HT1080 (cell line): ENCODE data around the gene FNBP1. TPM values are rescaled to one million over a fixed set of nuclear protein-coding genes. Genes with fewer than 3 reads are reported as not detected.
"Not testable (repeated sequence)": the region's sequence is repeated elsewhere in the genome, so short reads cannot be mapped to it uniquely, and the experiment has no call there.

Source experiments
- DNase-seq: peaks from one replicate; pipeline ENCODE4 v3.0.0-alpha.2; 2015; ENCODE audit warnings: low read depth
- total RNA-seq: library from RNA; depleted of rRNA; stranded (reverse); fragments of >200 nt; shearing (Covaris generic); gene quantifications from 2 replicates; pipeline ENCODE4 v1.2.3, GENCODE V29; 2014

Gene FNBP1
- total RNA-seq, 1 experiment from 2014 or later: 18.4 TPM

DNA sequence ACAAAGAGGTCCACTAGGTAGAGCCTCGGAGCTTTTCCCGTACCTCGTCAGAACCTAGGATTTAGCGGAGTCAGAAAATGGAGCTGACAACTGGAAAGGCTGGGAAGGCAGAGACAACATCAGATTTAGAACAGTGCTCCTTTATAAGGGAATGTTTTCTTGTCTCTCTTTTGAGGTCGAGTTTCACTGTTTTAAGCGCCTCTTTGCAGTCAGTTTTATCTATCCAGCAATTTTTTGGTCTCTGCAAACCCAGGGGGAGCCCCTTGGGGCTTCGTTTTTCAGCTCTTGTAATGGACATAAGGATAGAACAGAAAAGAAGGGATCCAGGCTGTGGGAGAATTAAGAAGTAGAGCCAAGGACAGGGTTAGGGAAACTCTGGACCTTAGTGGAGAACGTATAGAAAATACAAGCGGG lies 80.5 kb downstream of the FNBP1 start:
- no peak for DNase-seq

DNA sequence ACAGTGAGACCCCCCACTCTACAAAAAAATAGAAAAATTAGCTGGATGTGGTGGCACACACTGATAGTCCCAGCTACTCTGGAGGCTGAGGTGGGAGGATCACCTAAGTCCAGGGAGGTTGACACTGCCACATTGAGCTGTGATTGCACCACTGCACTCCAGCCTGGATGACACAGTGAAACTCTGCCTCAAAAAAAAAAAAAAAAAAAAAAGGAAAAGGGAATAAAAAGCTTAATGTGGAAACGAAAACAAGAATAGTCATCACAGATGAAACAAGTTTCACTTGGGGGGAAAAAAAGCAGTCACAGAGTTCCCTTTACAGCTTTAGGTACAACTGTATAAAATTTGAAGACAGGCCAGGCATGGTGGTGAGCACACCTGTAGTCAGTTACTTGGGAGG lies 84.2 kb downstream of the FNBP1 start:
- no peak for DNase-seq

GRCh38 chr9:129954868-129955550 lies 88.0 kb downstream of the FNBP1 start:
- no peak for DNase-seq

DNA sequence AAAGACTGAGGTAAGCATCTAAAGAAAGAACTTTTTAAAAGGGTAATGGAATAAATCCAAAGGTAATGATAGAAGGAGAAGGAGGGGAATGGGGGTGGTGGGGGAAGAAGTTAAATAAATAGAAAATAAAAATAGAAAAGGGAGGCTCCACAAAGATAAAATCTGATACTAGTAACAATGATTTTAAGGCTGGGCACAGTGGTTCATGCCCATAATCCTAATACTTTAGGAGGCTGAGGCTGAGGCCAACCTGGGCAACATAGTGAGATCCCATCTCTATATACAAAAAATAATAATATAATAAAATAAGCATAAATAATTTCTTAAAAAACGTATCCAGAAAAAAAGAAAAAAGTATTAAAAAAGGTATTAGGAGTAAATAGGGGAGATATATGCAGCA lies 89.3 kb downstream of the FNBP1 start:
- DNase-seq: no peak

DNA sequence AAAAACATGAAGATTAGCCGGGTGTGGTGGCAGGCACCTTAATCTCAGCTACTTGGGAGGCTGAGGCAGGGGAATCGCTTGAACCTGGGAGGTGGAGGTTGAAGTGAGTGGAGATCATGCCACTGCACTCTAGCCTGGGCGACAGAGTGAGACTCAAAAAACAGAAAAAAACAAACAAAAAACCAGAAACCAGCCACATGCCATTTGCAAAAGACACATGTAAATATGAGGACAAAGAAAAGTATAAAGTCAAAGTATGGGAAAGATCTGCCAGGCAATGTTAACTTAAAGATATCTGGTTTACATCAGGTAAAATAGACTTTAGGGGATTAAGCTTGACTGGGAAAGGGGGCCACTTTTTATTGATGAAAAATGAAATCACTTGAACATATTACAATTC lies 90.7 kb downstream of the FNBP1 start:
- DNase-seq: no peak

GRCh38 chr9:129949821-129950220 lies 93.2 kb downstream of the FNBP1 start:
- no peak for DNase-seq

DNA sequence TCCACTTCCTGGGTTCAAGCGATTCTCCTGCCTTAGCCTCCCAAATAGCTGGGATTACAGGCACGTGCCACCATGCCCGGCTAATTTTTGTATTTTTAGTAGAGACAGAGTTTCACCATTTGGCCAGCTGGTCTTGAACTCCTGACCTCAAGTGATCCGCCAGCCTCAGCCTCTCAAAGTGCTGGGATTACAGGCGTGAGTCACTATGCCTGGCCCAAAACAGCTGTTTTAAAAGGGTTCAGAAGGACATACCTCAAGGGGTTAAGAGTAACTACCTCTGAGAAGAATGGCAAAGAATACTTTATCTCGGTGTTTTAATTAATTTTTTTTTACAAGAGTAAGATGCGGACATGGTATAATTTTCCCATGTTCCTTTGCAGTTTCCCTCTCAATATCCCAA lies 94.4 kb downstream of the FNBP1 start:
- not testable (repeated sequence) for DNase-seq

DNA sequence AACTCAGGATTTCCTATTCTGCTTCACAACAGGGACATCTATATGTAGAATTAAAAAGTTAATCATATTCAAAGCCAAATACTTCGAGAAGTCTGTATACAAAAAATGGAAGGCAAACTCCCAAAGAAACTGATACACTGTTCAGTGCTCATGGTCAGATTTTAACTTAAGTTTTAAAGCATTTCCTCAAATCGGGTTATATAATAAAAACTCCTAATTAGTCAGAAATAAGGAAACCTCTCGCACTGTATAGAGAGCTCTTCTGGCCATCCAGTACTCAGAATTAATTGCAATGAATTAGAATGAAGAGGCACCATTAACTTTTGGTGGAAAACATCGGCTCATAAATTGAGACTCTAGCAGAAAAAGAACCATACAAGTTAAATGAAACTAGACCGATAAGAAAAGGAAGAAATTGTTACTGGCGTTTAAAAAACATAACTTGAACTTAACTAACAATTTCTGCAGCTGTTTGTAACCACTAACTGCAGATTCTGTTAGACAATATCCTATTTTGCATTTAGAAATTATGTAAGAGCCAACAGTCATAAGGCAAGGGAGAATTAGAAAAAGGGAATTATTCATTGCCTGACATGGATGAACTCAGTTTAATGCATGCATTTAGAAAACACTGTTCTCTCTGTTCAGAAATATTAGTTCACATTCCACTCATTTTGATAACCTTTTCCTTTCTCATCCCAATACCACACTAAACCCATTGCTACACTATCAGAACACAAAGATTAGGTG lies 96.6 kb downstream of the FNBP1 start:
- no peak for DNase-seq

GRCh38 chr9:129945314-129945713 lies 97.7 kb downstream of the FNBP1 start:
- no peak for DNase-seq

GRCh38 chr9:129944506-129945116 lies 98.4 kb downstream of the FNBP1 start:
- DNase-seq: no peak

GRCh38 chr9:129939431-129939830 lies 103.6 kb downstream of the FNBP1 start:
- DNase-seq: no peak

- no peak for DNase-seq
Measured at GRCh38 chr9:129938291-129938979, 104.6 kb downstream of the FNBP1 start.

DNA sequence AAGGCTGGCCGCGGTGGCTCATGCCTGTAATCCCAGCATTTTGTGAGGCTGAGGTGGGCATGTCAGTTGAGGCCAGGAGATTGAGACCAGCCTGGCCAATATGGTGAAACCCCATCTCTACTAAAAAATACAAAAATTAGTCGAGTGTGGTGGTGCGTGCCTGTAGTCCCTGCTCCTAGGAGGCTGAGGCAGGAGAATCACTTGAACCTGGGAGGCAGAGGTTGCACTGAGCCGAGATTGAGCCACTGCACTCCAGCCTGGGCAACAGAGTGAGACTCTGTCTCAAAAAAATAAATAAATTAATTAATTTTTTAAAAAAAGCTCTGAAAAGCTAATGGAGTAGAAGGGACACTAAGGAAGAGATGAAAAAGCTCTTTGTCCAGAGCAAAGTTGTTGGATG lies 105.1 kb downstream of the FNBP1 start:
- not testable (repeated sequence) for DNase-seq

DNA sequence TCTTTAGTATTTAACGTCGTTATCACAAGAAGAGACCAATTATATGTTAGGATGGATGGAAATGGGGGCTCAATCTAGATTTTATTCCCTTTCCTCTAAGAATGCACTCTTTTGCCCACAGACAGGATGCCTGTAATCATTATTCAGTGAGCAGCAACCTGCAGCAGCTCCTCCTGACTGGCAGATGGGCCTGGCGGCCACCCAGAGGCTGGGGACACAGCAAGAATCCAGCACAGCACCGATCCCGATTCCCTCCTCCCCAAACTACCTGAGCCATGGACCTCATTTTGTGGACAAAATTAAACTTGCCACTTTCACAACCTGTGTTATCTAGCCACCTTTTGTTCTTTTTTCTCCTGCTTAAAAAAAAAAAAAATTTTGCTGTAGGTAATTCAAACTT lies 106.8 kb downstream of the FNBP1 start:
- DNase-seq: no peak

GRCh38 chr9:129934780-129935179 lies 108.2 kb downstream of the FNBP1 start:
- DNase-seq: no peak

DNA sequence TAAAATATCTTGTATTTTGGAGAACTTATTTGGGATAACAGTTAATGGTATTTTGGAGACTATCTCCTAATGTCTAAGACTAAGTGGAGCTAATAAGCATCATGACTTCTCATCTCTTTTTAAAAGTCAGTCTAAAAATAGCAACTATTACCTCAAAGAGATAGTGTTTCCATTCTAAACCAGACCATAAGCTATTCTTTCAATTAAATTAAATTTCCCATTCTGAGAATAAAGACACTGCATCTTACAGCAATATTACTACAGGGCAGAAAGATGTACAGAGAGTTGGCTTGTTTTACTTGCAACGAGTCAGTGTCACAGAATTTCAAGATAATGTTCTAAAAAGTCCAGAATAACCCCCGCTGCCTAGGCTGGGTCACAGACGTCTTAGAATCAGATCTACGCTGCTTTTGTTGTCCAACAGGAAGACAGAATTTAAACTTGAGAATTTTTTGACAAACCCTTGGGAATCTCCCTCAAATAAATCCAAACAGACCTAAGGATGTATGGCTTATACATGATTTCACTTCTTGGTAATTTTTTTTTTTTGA lies 108.9 kb downstream of the FNBP1 start:
- DNase-seq: no peak

DNA sequence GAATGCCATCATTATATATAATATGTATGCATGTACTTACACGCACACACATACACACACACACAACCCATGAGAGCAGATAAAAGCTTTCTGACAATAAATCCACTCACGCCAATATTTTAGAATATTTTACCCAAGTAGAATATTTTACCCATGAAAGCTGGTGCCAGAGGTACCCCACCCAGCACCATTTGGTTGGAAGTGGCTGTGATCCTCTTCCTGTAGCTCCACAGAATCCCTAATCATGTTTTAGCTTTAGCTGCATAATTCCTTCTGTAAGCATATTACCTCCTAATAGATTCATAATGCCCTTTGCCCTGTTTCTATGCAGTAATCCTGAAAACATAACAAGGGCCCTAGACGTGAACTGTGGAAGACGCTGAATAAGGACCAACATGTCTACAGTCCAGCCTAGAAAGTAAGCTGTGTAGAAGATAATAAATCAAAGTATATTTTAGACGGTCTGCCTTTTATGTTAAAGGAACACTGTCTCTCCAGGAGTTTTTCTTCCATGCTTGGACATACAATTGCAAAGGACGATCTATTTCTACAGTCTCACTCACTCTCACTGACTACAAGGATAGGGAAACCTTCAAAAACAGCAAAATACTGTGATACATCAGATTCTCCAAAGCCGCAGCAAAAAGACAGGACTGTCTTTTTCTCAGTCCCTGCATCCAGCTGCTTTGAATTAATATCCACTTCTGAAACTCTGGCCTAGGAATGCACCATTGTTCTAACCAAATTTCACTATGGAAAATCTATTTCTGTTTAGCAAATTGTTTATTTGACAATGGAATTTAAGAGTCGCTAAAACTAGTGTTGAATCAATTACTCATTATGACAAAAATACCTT lies 109.6 kb downstream of the FNBP1 start:
- DNase-seq: no peak

- no peak for DNase-seq
Measured at GRCh38 chr9:129932303-129933151, 110.5 kb downstream of the FNBP1 start.

DNA sequence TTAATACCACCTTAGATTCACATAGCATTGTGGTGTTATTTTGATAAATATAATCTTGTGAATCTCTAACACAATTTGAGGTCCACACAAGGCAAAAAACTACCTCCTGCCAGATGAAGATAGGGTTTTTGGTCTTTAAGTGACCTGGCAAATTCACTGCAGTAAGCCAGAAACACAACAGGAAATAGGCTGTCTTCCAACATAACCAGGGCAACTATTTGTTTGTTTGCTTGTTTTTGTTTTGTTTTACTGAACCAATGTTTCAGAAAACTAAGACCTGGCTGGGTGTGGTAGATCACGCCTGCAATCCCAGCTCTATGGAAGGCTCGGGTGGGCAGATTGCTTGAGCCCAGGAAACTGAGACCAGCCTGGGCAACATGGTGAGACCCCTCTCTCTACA lies 112.2 kb downstream of the FNBP1 start:
- no peak for DNase-seq
